MCF 10A (cell line): ENCODE data around the gene TMEM214. TPM values are rescaled to one million over a fixed set of nuclear protein-coding genes. Genes with fewer than 3 reads are reported as not detected.

ENCODE experiments used
- Bru-seq: library from RNA; stranded (reverse); fragments of 400-500 nt; gene quantifications from one replicate; lab custom pipeline; 2021; lab: Mats Ljungman, UMichigan
- BruChase-seq, 2 experiments: library from RNA; stranded (reverse); fragments of 400-500 nt; gene quantifications; one replicate each; lab custom pipeline; 2021; lab: Mats Ljungman, UMichigan
- BruUV-seq: library from RNA; stranded (reverse); fragments of 400-500 nt; replicated peaks from 2 replicates; lab custom pipeline; 2021; lab: Mats Ljungman, UMichigan
- CTCF ChIA-PET: fragments of 300-600 bp; sonication (Branson Sonifier 250); formaldehyde crosslinking; extraction: SDS; loops from one replicate; lab custom pipeline; 2021; ENCODE audit warnings: antibody characterized with exemption, inconsistent platforms; lab: Yijun Ruan, JAX
- POLR2A ChIA-PET: fragments of 300-600, 350-650 bp; sonication (Branson Sonifier 250); formaldehyde crosslinking; extraction: SDS; loops from one replicate; lab custom pipeline; 2020; ENCODE audit warnings: antibody characterized with exemption, inconsistent platforms; lab: Yijun Ruan, JAX
- DNase-seq: peaks from one replicate; pipeline ENCODE4 v3.0.0-alpha.2; 2018; ENCODE audit not compliant: unreplicated experiment
- H3K27ac Mint-ChIP-seq: one replicate; pipeline ENCODE4 v1.8.0; 2022; ENCODE audit warnings: mild to moderate bottlenecking, low read depth, mixed read lengths; ENCODE audit not compliant: unreplicated experiment
- H3K27me3 Mint-ChIP-seq: one replicate; pipeline ENCODE4 v1.8.0; 2022; ENCODE audit warnings: mixed read lengths; ENCODE audit not compliant: insufficient read depth, unreplicated experiment
- H3K36me3 Mint-ChIP-seq: one replicate; pipeline ENCODE4 v1.8.0; 2022; ENCODE audit warnings: mild to moderate bottlenecking, moderate library complexity, mixed read lengths; ENCODE audit not compliant: insufficient read depth, unreplicated experiment
- H3K4me1 Mint-ChIP-seq: one replicate; pipeline ENCODE4 v1.8.0; 2022; ENCODE audit warnings: mixed read lengths; ENCODE audit not compliant: insufficient read depth, unreplicated experiment
- H3K4me3 Mint-ChIP-seq: one replicate; pipeline ENCODE4 v1.8.0; 2022; ENCODE audit warnings: mild to moderate bottlenecking, moderate library complexity, mixed read lengths; ENCODE audit not compliant: unreplicated experiment
- H3K9me3 Mint-ChIP-seq: one replicate; pipeline ENCODE4 v1.8.0; 2022; ENCODE audit warnings: mixed read lengths; ENCODE audit not compliant: unreplicated experiment
- CTCF ChIP-seq: fragments of 200-600 bp; IDR thresholded peaks from one replicate; pipeline ENCODE4 v1.8.0; 2022; ENCODE audit warnings: antibody characterized with exemption, mild to moderate bottlenecking; ENCODE audit not compliant: unreplicated experiment
- intact Hi-C: fragments of 100-400 bp; cut with micrococcal nuclease; formaldehyde crosslinking; loops from 2 replicates; pipeline ENCODE4 v1.14.1; 2022
- long read RNA-seq: library from polyadenylated mRNA; stranded (forward); transcript quantifications from one replicate; pipeline ENCODE4 v2.0.0, GENCODE V29; 2022
- total RNA-seq: library from RNA; stranded (reverse); gene quantifications from 2 replicates; pipeline ENCODE4 v1.2.3, GENCODE V29; 2022

Gene TMEM214
- total RNA-seq (118 and 138 TPM in 2 replicates), Bru-seq, nascent RNA (percentile 84 among the genes with signal in this experiment), BruChase-seq, experiment 1, labeled RNA remaining after a 6-hour chase (percentile 96 among the genes with signal in this experiment), BruChase-seq, experiment 2, labeled RNA remaining after a 2-hour chase (percentile 91 among the genes with signal in this experiment)
- long read RNA-seq, transcript TMEM214-201 (17 exons, 2,990 nt), result major isoform, 145 of 251 reads
- long read RNA-seq, partial matches to known transcripts, result 19 of 251 reads
- long read RNA-seq, other reads (novel, unspliced or antisense), result 83 of 251 reads

GRCh38 chr2:27032495-27033252 is at the start of gene TMEM214:
Gene TMEM214, plus strand, starts transcription at chr2:27032965. Its CDS starts 51 bp downstream, at chr2:27033016.
- POLR2A ChIA-PET, result interaction anchor here (0.6 to 4.0 kb wide), 7 partner anchors 9 to 66 kb away, joined by 3 to 38 read pairs (median 3); partner anchors contain the start of genes AGBL5 and OST4

GRCh38 chr2:26983746-26984145 is 49.0 kb upstream of the TMEM214 start:
- no peak for DNase-seq
- Mint-ChIP-seq H3K27me3 (no peaks in the 10 kb centered on the region), H3K4me3 (no peak overlapping the region), H3K9me3 (no peaks in the 10 kb centered on the region), H3K27ac (no peak overlapping the region), H3K36me3 (peaks cover 5% of the 10 kb centered on the region), H3K4me1 (peaks cover 16% of the 10 kb centered on the region)
- no peak for TF ChIP-seq CTCF
- ChIA-PET POLR2A (interaction anchor here (0.9 to 3.5 kb wide), 2 partner anchors 12 to 14 kb away, joined by 3 to 16 read pairs; no protein-coding TSS in a partner anchor), CTCF (interaction anchor here (0.7 to 4.5 kb wide), 5 partner anchors 12 to 137 kb away, joined by 3 to 27 read pairs (median 4); partner anchors contain the start of gene MAPRE3)
- no TSS peak for BruUV-seq
- intact Hi-C loops, result no loop called here

More at GRCh38 chr2:27032495-27033252, at the start of gene TMEM214:
- peak; percentile 86 for DNase-seq
- BruUV-seq, result no TSS peak
- Mint-ChIP-seq H3K4me1 (peaks cover 14% of the 10 kb centered on the region), H3K36me3 (peaks cover 36% of the 10 kb centered on the region), H3K27ac (peak within 1 kb of the TSS; percentile 89), H3K4me3 (peak within 1 kb of the TSS; percentile 96), H3K27me3 (no peaks in the 10 kb centered on the region), H3K9me3 (no peaks in the 10 kb centered on the region)
- CTCF ChIA-PET, result interaction anchor here (0.6 to 1.3 kb wide), 5 partner anchors 9 to 71 kb away, joined by 3 to 6 read pairs (median 4); no protein-coding TSS in a partner anchor
- intact Hi-C loops, result loop anchor here (1.0 kb wide), 1 partner anchor 18 kb away; no protein-coding TSS in a partner anchor
- no peak for TF ChIP-seq CTCF

- no peak for DNase-seq
- intact Hi-C loops, result no loop called here
- Mint-ChIP-seq H3K4me3 (no peak overlapping the region), H3K36me3 (peaks cover 5% of the 10 kb centered on the region), H3K4me1 (peaks cover 19% of the 10 kb centered on the region), H3K27ac (no peak overlapping the region), H3K27me3 (no peaks in the 10 kb centered on the region), H3K9me3 (no peaks in the 10 kb centered on the region)
- BruUV-seq, result no TSS peak
- no peak for TF ChIP-seq CTCF
- ChIA-PET POLR2A (no interaction called here), CTCF (interaction anchor here (0.6 to 4.5 kb wide), 2 partner anchors 23 to 44 kb away, joined by 3 to 27 read pairs; no protein-coding TSS in a partner anchor)
Observed at GRCh38 chr2:26985807-26986206, 47.0 kb upstream of the TMEM214 start.
